GM21367 (cell line): Measurements from ENCODE around the gene MRPS18A.
A peak's percentile ranks its signal among the peaks of the same experiment; 100 is the strongest.

Experiments used
- ATAC-seq: cut with Tn5 transposase; IDR thresholded peaks from one replicate; pipeline ENCODE4 v1.9.1; 2021; ENCODE audit not compliant: unreplicated experiment

MRPS18A gene

DNA sequence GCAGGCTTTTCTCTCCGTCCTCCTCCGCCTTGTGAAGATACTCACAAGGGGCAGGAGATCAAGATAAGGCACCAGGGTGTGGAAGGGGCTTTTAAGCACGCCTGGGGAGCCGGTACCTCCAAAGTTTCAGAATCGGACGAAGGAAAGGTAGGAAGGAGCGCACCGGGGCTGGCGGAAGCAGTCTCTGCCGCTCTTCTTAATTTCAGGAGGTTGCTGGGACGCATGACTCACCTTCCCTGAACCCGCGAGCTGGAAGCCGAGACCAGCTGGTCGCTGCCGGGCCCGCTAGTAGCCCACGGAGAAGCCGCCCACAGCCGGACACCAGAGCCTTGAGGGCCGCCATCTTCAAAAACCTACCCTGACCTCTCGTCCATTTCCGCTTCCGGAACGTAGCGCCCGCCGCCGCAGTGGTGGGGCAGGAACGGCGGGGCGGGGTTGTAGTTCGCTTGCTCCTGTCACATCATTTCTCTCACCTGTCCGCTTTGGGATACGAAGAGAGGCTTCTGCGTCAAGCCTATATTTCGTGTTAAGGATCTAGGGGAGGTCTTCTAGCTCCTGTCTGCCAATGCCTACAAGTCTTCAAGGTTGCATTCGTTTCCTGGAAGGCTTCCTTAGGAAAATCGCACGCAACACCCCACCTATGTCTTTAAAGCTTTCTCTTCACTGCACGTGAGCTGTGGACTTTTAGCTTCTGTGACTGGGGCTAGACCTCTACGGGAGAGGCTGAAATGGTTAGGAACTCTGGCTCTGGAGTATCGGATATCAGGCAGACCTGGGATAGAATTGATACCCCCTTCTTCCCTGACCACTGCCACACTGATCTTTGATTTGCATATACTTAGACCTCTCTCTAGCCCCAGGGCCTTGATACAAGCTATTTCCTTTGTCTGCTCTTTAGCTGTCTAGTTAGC, at the start of gene MRPS18A:
Gene MRPS18A (minus strand): TSS at position 355 of the 911 bp plus-strand sequence. CDS start 12 bp downstream, at position 343.
- peak; percentile 69 for ATAC-seq

DNA sequence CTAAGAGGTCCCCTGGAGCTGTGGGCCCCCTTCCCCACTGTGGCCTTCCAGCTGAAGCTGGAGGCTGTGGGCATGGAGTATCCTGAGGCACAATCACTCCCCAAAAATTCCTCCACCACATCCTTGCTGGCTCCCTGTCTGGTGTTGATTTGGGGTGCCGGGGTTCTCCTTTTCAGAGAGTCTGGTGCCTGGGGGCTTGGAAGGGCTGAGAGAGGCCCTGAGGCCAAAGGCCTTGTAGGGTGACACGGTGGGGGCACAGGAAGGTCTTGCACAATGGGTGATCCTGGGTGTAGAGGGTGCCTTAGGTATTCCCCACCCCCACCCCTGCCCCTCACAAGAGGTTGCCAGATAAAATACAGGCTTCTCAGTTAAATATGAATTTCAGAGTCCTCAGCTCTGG, 49.3 kb upstream of the MRPS18A start:
- ATAC-seq: no peak

DNA sequence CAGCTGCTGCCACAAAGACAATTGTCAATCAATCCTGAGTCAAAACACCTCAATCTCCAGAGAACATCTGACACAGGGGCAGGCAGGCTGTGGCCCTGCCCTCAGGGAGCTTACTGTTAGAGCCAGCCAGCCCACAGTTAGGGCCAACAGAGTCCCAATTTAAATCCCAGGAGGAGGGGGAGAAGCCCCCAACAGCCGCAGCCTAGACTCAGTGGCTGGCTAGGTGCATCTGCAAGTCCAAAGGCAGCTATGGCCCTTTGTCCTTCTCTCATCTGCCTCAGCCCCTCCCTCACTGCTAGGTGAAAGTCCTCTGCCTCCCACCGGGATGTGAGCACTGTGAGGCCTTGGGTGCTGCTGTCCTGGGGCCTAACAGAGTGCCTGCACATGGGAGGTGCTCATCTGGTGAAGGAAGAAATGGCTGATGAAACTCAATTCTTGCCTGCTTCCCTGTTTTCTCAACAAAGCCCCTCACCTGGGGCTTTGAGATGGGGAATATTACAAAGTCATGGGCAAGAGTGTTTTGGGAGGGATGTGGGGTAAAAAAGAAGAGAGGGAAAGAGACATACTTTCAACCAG, 48.7 kb upstream of the MRPS18A start:
- no peak for ATAC-seq

DNA sequence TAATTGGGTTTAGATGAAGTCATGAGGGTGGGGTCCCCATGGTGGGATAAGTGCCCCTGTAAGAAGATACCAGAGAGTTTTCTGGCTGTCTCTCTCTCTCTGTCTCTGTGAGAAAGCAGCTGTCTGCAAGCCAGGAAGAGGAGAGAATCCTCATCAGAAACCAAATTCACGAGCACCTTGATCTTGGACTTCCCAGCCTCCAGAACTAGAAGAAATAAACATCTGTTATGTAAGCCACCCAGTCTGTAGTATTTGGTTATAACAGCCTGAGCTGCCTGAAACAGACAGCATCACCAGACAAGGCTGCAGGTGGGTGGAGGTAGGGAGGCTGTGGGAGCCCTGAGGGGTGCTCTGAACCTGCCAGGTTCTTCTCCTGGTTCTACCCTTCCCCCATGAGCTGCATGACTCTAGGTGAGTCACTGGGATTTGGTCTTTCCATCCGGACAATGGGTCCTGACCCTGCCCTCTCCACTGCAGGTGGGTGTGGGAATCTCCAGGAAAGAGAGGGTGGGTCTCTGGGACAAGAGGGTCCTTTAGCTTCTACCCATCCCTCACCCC, 48.1 kb upstream of the MRPS18A start:
- no peak for ATAC-seq

DNA sequence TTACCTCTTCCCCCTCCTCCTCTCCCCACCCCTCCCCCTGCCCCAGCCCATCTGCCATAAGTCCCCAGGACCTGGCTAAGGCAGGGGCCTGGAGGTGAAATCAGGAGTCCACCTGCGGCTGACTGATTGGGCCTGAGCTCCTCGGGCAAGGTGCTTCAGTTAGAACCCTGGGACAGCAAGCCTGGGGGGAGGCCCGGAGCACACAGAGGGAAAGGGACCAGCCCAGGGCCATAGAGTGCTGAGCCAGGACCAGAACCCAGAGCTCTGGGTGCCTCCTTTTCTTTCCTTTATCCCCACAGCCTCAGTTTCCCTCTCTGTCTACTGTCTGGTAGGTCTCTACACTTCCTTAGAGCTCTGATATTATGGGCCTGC, 46.7 kb upstream of the MRPS18A start:
- no peak for ATAC-seq

DNA sequence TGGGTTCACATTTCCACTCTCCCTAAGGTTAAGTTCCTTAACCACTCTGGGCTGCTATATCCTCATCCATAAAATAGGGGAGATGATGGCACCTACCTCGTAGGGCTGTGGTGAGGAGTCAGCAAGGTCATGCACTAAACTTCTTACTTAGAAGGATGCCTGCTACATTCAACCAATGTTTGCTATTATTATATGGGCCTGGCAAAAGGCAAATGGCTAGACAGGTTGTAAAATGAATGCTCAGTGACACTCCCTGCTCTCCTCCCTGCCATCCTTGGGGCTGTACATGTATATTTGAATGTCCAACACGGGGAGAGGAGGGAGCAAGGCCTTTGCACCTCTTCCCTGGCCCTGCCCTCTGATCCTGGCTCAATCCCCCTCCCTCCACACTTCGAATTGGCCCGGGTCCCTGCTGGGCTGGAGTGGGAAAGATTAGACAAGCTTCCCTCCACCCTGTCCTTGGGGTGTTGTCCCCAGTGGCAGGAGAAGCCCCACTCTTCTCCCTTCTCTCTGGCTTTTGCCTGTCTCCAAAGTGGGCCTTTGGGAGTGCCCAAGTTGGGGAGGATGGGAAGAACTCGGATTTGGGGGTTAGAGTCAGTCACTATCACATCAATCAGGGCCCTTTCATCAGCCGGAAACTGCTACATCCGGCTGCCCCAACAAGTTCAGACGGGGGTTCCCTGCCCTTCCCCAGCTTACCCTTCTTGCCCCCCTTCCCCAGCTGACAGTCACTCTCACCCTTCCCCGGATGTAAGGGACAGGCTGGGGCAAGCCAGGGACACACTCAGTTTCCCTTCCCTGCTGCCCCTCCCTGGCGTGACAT, 46.1 kb upstream of the MRPS18A start:
- ATAC-seq: no peak

DNA sequence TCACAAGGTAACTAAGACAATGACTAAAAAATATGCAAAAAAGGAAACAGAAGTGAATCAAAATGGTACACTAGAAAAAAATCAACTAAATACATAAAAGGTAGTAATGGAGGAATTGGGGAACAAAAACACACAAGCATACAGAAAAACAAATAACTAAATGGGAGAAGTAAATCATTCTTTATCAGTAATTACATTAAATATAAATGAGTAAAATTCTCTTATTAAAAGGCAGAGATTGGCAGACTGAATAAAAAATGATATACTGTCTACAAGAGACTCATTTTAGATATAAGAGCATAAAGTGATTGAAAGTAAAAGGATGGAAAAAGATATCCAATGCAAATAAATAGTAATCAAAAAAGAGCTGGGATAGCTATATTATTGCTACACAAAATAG, 43.0 kb upstream of the MRPS18A start:
- ATAC-seq: no peak

DNA sequence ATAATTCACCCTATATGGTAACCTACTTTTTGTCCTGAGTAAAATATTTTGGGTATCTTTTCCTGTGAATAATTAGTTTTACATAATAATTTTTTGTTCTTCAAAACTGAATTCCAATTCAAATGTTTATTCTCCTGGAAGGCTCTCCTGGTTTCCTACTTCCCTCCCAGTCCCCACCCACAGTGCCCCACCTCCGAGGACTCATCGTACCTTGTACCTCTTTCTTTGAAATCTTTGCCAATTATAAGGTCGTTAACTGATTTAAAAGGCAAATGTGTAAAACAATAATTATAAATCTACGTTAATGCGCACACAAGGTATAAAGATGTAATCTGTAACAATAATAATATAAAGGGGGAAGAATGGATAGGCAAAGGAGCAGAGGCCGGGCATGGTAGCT, 41.9 kb upstream of the MRPS18A start:
- no peak for ATAC-seq

DNA sequence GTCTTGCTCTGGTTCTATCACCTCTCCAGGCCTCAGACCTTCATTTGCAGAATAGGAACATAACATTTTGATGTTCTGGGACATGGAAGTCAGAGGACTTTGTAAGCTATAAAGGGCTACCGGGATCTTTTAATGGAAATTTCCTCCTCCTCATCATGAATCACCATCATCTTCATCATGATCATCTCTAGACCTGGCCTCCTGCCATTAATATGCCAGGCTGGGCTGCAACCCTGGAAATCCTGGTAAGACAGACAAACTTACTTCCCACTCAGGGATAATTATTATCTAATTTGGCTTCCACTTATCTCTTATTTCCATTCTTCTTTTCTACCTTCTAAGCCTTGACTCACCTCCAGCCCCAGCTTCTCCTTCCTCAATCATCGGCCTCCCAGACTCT, 41.0 kb upstream of the MRPS18A start:
- ATAC-seq: no peak

DNA sequence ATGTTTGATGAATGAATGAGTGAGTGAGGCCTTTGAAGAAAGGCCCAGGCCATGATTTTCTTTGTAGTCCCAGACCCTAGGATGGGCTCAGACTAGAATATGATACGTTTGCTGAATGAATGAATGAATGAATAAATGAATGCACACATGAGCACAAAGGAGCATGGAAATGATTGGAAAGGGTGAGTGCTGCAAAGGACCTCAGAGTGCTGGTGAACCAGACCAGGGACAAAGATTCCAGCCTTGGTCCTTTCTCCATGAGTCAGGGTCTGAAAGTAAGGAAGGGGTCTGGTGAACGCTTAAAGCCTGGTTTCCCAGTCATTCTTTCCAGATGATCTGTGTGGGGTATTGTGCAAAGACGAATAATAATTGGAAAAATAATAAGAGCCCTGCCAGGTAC, 40.0 kb upstream of the MRPS18A start:
- no peak for ATAC-seq

DNA sequence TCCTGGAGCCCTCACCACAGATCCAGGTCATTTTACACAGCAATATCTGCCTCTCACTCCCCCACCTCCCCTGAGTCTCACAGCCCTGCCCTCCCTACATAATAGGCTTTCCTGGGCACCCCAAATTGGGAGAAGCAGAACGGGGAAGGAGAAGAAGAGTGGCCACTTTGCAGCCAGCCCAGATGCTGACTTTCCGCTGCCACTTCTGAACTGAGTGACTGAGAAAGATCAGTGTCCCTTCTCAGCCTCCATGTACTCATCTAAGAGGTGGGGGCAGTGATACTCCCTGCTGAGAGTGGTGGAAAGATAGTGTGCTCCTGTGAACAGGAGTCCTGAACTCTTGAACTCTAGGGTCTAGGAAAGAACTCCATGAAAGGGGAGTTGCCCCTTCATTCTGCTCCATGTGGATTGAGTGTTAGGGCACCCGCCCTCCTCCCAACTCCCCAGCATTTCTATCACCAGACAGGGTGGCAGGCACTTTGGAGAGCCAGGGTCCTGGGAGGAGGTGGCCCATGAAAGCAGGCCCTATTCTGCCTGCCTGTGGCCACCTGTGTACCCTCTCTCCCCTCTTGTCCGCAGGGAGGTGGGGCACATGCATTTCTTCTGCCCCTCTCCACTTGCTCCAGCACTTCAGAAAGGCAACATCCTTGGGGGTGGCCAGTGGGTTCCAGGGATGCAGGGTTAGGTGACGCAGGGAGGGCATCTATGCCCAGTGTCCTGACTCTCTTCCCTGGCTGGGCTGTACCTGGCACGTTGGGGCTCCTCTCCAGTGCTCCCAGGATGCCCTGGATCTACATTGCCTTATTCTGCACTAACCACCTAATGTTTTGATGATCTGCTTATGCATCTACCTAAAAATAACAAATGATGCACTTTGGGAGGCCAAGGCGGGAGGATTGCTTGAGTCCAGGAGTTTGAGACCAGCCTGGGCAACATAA, 38.3 kb upstream of the MRPS18A start:
- ATAC-seq: no peak

DNA sequence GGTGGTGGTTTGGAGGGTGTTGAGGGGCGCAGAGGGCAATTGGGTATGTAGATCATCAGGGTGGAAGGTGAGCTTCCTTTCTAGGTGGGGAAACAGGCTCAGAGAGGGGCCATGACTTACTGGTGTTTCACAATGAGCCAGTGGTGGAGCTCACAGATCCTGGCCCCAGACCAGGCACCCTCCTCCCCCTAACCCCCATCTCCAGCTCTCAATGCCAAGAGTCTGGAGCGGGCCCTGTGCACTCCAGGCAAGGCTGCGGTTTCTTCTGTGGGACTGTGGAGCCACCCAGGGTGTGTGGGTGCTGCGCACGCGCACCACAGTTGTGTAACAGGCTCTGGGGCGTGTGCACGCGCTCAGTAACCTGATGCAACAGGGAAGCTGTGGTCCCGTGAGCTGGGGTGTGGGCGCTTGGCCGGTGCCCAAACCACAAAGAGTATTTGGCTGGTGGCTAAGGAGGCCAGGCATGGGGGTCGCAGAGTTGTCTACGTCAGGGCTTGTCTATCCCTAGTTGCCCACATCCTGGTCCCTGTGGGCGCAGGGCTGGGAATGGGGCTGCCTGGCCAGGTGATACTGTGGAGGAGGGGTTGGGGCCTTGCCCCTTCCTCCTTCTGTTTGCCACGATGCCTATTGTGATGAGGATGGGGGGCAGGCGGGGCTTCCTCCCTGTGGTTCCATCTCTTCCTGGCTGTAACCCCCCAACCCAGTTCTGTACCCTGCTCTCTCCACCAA, 37.5 kb upstream of the MRPS18A start:
- peak; percentile 47 for ATAC-seq

DNA sequence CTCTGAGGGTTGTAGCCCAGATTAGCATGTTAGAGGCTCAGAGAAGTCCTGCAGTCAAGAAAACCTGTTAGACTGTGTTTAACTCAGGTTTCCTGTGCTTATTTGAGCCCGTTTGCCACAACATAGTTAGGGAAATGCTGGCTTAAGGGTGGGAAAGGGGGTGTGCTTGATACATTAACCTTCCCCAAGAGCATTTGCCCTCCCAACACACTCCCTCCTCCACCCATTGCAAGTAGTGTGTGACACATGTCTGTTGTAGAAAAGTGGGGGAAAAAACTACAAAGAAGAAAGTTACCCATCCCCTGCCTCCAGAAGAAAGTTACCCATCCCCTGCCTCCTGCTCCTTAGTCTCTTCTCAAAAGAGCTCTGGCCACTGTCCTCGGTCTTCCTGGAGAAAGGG, 36.8 kb upstream of the MRPS18A start:
- ATAC-seq: no peak

DNA sequence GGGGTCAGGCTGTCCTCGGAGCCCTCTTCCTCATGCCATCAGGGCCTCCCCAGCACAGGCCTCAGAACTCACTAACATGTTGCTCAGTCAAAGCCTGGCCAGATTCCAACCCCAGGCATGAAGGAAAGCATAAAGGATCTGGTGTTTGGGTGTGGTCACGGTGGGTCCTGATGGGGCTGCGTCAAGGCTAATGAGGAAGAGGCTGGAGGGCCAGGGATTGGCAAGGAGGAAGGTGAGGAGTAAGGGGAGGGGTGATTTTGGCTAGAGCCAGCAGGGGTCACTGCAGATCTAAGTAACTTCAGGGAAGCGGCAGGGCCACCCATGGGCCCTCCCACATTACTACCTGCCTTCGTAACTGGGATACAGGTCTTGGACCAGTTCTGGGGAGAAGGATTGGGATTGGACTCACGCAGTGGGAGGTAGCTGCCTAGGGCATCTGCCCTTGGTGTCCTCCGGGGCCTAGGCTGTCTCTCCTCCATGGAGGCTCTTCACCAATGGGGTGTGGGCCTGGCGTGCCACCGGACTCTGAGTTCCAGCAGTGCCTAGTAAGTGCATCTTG, 36.2 kb upstream of the MRPS18A start:
- ATAC-seq: peak; percentile 52

DNA sequence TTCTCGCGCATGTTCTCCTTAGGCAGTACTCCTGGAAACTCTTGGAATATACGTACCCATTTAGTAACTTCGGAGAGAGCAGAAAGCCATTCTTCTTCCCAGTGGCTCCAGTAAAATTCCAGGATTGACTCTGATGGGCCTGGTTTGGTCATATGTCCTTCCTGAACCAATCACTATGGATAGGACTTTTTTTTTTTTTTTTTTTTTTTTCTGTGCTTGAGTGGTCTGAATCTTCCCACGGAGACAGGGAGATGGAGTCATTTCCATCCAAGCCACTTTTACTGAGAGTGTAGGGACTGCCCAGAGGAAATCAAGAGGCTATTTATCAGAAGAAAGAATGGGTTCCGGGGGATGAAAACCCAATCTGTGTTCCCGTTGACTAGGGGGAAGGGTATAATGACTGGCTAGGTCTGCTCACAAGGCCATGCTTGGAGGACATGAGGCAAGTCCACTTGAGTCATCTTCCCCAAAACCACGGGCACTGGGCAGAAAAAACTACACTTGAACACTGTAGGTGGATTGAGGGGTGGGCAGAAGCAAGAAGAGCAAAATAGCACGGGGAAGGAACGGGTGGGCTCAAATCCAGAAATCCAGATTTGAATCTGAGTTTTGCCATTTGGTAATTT, 35.4 kb upstream of the MRPS18A start:
- ATAC-seq: no peak

DNA sequence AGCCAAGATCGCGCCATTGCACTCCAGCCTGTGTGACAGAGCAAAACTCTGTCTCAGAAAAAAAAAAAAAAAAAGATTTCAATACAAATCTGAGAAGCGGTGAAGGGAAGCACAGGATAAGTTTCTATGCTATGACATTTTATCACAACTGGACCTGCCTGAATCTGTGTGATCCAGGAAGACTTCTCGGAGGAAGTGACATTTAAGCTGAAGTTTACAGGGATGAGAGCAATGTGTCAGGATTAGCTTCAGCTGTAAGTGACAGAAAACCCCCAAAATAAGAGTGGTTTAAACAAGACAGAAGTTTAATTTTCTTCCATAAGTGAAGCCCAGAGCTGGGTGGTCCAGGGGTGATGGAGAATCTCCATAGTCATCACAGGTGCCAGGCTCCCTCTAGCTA, 33.4 kb upstream of the MRPS18A start:
- ATAC-seq: no peak

DNA sequence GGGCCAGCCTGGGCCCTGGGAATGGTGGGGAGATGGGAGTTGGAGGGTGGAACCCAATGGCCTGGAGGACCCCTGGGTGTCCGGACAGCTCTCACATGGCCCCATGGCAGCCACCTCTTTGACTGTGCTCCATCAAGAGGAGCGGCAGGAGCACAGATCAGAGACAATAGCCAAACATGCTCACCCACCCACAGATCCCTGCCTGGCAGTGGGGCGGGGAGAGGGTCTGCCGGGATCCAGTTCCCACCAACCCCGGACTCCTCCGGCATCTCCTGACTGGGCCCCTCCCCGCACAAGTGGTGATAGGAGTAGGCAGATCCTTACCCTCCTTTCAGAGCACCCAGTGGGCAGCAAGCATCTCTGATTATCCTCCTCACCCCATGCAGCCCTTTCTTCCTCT, 31.9 kb upstream of the MRPS18A start:
- ATAC-seq: no peak

DNA sequence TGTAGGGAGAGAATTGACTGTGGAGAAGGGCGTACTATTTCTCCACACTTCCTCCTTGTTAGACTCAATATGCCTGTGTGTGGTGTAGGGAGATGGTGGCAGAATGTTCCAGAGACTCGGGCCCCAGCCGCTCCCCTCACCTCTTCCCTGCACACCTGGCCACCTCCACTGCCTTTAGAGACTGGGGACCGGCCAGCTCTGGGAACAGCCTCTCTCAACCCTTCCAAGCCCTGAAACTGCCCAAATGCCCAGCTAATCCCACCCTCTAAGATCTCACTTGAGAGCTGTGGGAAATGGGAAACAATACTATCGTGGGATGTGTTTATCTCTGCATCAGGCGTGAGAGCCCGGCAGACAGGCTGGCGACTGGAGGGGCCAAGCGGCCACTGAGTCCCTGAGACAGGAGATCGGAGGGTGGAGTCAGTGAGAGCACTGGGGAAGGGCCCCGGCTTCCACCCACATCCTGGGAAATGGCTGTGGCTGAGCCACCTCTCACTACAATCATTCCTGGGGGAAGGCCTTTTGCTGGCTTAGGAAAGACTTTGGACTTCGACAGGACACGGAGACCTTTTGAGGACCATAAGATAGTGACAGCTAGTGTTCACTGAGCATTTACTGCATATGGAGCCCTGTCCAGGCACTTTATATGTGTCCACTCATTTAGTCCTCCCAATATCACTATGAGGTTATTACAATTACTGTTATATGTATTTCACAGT, 31.0 kb upstream of the MRPS18A start:
- no peak for ATAC-seq
